T follicular helper cell (primary cell): Measurements from ENCODE around the gene SARM1.

Experiments
- DNase-seq: peaks from one replicate; pipeline ENCODE4 v3.0.0-alpha.2; 2020; ENCODE audit warnings: low read depth

SARM1 gene

DNA sequence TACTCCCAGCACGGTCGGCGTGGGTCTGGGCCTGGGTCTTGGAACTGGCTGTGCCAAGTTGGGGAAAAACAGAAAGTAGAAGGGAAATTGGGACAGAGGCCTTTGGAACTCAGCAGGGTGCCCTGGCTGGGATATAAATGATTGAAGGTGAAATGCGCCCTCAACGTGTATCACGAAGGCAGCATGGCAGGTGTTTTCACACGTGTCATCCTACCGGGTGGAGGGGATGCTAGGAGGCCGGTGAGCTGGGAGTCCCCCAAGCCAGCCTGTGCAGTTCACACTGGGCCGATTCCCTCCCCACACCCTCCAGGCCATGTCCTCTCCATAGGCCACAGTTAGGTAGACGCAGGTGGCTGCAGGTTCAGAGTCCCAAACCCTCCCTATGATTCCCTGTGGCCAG is 30.0 kb upstream of the SARM1 start:
- DNase-seq: no peak

DNA sequence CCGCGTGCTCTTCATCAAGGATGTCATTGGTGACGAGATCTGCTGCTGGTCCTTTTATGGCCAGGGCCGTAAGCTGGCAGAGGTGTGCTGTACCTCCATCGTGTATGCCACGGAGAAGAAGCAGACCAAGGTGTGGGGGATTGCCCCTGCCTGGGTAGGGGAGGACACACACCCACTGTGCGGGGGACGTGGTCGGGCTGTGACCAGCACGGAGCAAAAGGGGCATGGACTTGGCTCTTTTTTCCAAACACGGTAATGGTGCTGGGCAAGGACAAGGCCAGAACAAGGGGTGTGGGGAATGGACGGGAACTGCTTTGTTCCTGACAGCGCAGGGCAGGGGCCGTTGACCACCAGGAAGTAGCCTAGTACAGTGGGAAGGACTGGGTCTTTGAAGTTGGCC is 29.2 kb upstream of the SARM1 start:
- no peak for DNase-seq

DNA sequence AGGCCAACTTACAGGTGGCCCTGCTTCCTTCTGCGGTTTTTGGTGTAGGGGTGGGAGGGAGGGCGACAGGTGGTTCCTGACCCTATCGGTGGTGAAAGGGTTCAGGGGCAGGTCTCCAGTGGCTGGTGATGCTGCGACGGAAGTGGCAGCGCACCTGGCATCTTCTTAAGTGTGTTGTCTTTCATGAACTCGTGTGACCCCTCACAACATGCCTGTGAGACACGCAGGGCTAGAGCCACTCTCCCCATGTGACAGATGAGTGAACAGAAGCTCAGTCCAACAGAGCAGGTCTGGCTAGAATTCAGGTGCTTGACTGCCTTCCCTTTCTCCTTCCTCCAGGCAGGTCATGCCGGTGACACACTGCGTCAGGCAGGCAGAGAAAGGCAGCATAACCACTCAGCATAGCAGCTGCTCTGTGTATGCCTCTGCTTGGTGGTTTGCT is 28.0 kb upstream of the SARM1 start:
- DNase-seq: no peak

DNA sequence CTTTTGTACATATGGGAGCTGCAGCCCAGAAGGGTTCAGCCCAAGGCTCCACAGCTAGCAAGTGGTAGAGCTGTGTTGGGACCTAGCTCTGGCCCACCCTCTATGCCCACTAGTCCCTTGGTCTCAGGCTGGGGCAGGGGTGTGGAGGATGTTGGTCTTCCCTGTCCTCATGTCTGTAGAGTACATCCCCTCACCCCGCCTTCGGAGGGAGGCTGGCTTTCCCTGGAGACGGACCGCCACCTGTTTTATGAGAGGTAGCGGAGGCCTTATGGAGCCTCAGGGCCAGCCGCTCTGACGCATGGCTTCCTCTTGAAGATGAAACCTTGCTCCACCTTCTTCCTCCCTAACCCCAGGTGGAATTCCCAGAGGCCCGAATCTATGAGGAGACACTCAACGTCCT is 27.5 kb upstream of the SARM1 start:
- no peak for DNase-seq

- DNase-seq: no peak
Measured at GRCh38 chr17:28344435-28344901, 27.0 kb upstream of the SARM1 start.

DNA sequence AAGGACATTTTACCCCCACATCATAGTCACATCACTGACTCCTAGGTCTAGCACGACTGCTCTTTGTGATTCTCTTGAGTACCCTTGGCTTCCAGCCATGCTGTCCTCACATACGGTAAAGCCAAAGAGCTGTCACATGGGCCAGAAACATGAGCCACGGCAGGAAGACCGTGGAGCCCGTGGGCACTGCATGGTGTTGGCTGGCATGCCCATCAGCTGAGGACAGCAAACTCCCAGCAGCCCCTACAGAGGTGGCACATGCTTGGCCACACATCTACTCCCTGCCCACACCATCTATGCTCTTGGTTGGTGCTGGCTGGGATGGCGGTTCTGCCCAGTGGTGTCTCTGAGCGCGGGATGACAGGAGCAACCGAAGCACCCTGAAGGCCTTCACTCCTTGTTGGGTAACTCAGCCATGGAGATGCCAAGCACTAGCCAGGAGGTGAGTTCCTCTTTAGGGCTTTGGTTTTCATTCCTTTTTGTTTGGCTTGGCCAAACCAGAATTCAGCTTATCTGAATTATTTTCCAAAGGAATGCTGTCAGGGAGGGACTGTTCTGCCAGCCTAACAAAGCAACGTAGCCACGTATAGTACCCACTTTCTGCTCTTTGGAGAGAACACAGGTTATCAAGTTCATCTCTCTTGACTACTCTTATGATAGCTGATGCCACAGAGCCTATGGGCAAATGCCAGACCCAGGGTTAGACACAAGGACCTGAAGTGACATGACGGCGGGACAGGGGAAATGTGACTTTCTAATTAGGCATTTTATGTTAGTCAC is 25.9 kb upstream of the SARM1 start:
- no peak for DNase-seq

DNA sequence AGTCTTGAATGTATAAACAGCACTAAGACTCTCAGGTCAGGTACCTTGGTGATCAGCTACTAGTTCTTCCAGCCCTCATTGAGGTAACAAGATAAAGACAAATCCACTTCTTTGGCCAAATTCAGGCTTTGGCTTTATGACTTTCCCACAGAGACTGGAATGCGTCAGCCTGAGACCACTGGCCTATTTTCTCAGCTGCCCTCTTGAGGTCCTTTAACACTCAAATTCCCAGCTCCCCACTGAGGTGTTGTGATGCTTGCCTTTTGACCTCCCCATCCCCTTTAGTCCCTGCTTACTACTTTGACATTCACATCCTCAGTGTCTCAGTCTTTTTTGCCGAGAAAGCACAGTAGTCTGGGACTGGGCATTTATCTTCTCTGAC is 25.3 kb upstream of the SARM1 start:
- DNase-seq: no peak

- DNase-seq: no peak
Measured at GRCh38 chr17:28346746-28347246, 24.7 kb upstream of the SARM1 start.

- DNase-seq: no peak
Measured at GRCh38 chr17:28347261-28347891, 24.1 kb upstream of the SARM1 start.

DNA sequence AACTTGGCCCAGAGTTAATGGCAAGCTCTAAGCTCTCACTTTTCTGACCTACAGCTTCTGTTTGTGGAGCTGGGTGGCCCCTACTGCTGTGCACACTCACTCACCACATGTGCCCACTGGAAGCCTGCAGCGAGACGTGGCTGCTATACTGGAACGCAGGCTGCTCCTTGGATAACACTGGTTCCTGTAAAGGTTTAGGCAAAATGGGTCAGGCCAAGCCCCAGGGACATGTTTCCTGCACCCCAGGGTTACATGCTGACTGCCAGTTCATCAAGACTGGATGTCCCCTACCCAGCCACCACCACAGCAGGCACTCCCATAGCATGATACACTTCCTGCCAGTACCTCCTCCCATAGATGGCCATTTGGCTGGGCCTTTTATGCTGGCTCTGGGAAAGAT is 22.5 kb upstream of the SARM1 start:
- DNase-seq: no peak

DNA sequence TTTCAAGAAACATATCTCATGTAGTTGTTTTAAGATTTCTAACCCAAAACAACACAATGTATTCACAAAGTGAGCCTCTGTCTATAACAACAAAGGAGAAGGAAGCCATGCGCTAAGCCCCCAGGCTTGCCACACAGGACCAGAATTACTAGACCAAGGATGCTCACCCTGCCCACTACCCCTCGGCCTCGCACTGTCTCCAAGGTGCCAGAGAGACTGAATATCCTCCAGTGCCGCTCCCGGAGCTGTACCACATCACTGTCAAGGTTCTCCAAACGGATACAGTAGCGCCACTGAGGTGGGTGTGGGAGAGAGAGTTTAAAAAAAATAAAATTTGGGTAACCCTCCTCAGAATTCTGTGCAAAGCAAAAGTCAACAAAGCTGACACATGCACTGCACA is 21.2 kb upstream of the SARM1 start:
- DNase-seq: no peak

DNA sequence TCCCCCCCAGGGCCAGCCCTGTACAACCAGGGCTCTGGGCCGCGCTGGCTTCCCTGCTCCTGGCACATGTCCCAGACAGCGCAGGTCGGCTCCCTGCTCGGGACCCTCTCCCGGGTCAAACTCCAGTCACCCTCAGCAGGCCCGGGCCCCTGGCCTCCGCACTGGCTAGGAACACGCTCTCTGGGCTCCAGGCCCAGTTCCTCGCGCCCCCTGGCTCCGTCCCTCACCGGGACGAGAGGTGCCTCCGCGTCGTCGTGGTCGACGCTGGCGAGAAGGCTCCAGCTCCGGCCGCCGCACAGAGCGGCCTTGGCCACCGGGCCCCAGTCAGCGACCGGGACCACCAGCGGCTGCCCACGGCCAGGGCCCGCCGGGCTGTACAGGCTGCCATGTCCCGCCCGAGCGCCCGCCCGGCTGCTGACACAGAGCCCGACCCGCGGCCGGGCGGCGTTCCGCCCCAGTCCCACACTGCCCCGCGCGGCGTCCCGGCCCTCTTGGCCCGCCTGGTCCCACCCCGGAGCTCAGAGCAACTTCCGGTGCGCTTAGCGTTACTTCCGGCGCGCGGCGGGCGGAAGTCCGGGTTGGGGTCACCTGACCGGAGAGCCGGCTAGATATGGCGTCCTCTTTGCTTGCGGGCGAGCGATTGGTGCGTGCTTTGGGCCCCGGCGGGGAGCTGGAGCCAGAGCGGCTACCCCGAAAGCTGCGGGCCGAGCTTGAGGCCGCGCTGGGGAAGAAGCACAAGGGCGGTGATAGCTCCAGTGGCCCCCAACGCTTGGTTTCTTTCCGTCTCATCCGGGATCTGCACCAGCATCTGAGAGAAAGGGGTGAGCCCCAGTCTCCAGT is 14.2 kb upstream of the SARM1 start, which contains the start of gene POLDIP2:
POLDIP2 (minus strand) TSS at position 467 of the 840 bp plus-strand sequence; CDS start at position 388, 79 bp downstream.
- peak; percentile 92 for DNase-seq

DNA sequence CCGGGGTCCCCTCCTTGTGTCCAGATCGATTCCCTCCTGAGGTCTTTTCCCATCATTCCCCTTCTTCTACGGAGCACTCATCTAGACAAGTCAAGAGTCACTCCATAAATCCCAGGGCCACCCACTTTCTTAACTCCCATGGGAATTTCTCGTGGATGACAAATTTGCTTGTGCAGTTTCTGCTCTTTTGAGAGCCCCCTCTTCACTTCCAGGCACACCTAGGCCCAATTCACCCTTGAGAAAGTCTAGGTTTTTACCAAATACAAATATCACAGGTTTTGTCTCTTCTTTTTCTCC is 13.6 kb upstream of the SARM1 start:
- no peak for DNase-seq

DNA sequence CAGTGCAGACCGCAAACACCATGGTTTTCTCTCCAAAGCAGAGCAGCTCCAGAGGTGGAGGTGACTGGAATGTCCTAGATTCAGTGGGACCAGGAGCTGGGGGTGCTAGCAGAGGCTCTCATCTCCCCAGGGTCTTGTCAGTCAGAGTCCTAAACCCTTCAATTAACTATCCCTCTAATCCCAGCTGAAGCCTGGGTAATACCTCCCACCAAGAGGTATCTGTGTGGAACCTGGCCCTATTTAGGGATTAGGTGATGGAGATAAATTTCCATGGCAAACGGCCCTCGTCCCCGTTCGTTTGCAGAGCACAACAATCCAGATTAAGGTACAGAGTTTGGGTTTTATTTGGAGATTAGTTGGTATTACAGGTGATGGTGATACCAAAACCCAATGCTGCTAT is 8.3 kb upstream of the SARM1 start:
- no peak for DNase-seq

DNA sequence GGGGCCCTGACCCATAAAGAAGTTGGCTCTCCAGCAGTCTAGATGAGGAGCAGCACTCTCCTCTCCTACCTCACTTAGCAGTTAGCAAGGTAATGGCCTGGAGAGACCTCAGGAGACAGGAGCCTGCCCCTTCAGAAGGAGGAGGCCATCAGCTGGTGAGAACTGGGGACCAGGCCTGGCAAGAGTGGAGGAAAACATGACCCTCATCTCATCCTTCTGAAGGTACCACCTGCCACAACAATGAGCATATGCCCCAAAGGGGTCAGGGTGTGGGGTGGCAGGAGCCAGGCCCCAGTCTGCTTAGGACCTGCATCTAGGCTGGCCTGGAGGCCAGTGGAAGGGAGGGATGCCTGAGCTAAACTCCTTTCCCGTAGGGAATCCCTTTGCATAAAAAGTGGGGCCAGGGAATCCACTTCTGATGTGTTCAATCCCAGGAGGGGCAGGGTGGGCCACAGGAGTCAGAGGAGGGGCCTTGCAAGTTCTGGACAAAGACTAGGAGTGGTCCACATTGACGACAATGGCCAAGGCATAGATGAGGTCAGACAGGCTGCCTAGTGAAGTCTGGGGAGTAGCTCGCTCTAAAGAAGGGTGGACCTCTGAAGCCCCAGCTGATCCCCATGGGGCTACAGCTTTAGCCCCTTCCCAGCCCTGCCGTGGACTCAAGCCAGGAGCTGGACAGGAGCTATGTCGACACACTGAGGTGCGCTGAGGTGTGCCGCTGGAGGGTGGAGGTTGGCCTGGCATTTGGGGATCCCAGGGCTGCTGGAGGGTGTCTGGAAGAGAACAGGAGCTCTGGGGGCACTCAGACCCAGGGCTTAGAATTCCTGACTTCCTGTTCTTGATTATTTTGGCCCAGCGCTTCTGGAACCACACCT is 7.5 kb upstream of the SARM1 start:
- DNase-seq: no peak

DNA sequence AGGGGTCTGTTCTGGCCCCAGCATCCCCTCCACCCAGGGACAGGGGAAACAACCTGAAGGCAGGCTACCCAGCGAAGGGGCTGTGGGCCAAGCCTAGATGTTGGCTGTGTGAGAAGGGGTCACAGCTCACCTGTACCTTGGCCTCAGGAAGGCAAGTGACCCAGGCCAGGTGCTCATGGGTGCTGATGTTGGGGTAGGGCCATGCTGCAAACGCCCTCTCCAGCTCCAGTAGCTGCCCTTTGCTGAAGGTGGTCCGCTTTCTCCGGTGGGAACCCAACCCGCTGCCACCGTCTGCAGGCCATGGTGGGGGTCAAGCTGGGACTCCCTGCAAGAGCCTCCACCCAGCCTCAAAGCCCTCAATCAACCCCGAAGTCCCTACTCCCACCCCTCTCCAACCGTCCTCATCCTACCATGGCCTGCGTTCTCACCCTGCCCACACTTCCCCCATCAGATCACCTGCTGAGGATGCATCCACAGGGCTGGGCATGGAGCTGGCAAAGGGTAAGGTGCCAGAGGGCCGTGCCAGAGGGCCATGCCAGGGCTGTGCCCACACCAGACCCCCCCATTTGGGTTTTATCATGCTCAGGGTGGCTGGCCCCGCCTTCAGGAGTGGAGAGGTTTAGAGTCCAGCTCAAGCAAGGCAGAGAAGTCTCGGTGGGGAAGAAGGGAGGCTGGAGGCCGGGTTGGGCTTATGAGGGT is 6.7 kb upstream of the SARM1 start, which contains the start of gene SEBOX:
SEBOX (minus strand) TSS at position 535 of the 699 bp plus-strand sequence; CDS start at position 487, 48 bp downstream.
- DNase-seq: no peak

DNA sequence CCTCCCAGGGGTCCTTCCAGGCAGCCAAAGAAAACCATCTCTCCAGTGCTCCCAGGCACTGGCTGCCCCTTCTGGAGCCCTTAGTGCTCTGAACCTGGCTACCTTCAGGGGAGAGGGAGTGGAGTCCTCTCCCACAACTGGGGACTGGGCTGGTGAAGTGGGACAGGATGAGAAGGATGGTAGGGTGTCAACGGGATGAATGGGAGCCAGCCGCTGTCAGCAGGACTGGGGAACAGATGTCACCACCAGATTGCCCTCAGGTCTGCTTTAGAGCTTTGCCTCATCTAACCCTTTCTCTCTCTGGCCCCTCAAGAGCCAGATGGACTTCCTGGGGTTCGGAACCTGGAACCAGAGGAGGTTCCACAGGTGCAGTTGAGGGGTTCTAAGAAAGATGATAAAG is 6.0 kb upstream of the SARM1 start:
- no peak for DNase-seq

- no peak for DNase-seq
Measured at GRCh38 chr17:28366605-28367004, 4.9 kb upstream of the SARM1 start.

GRCh38 chr17:28367641-28368305 is 3.7 kb upstream of the SARM1 start:
- DNase-seq: no peak

GRCh38 chr17:28368306-28368831 is 3.1 kb upstream of the SARM1 start:
- DNase-seq: no peak
